Kidney (tissue), 14 donors: ENCODE data around the gene CUX1. TPM values are rescaled to one million over a fixed set of nuclear protein-coding genes. Genes with fewer than 3 reads are reported as not detected.

Source experiments
- DNase-seq, 5 donors: peaks; one replicate each; pipeline ENCODE4 v3.0.0-alpha.2; 2013 to 2020
- FAIRE-seq: peaks from 2 replicates; lab custom pipeline; 2012; peaks lifted over from hg19 to GRCh38; lab: Jason Lieb, UNC
- H3K27ac ChIP-seq, 2 donors: one replicate each; pipeline ENCODE4 v1.7.0; 2013; ENCODE audit warnings: low read depth in 2 of 2, low read length in 2 of 2, inconsistent platforms in 1 of 2
- H3K27me3 ChIP-seq: one replicate; pipeline ENCODE4 v1.7.1; 2013; ENCODE audit warnings: low read length, inconsistent platforms; ENCODE audit not compliant: control insufficient read depth, insufficient read depth
- H3K36me3 ChIP-seq, 3 donors: one replicate each; pipeline versions ENCODE4 v1.7.0 to v1.7.1; 2013; ENCODE audit warnings: low read length in 3 of 3, control low read depth in 1 of 3, inconsistent platforms in 1 of 3; ENCODE audit not compliant: insufficient read depth in 3 of 3, control insufficient read depth in 2 of 3
- H3K4me1 ChIP-seq, 3 donors: one replicate each; pipeline versions ENCODE4 v1.7.0 to v1.7.1; 2013; ENCODE audit warnings: low read length in 3 of 3, inconsistent platforms in 1 of 3, low read depth in 1 of 3; ENCODE audit not compliant: control insufficient read depth in 2 of 3, insufficient read depth in 2 of 3
- H3K4me3 ChIP-seq, 3 donors: one replicate each; pipeline versions ENCODE4 v1.7.0 to v1.8.1; 2013; ENCODE audit warnings: low read length in 3 of 3, control low read depth in 1 of 3, inconsistent platforms in 1 of 3
- H3K9ac ChIP-seq, 3 donors: one replicate each; pipeline versions ENCODE4 v1.7.0 to v1.7.1; 2013; ENCODE audit warnings: low read length in 3 of 3, control low read depth in 1 of 3, inconsistent platforms in 1 of 3
- H3K9me3 ChIP-seq, 3 donors: one replicate each; pipeline versions ENCODE4 v1.7.0 to v1.7.1; 2013; ENCODE audit warnings: low read length in 3 of 3, control low read depth in 1 of 3, inconsistent platforms in 1 of 3; ENCODE audit not compliant: control insufficient read depth in 2 of 3, insufficient read depth in 1 of 3
- CTCF ChIP-seq: IDR thresholded peaks from 3 replicates; pipeline ENCODE4 v1.5.1; 2012; ENCODE audit warnings: mild to moderate bottlenecking, moderate library complexity, borderline replicate concordance; ENCODE audit not compliant: insufficient read depth; ENCODE audit errors: extremely low read depth
- intact Hi-C: fragments of 100-400 bp; cut with DNase I; formaldehyde crosslinking; loops from one replicate; pipeline ENCODE4 v1.11.1; 2022
- polyA plus RNA-seq: library from polyadenylated mRNA; stranded (reverse); fragments of 350-450 nt; fragmentation: Illumina TruSeq; extraction: RNeasy Lipid Tissue Mini Kit (QIAGEN cat#74804); gene quantifications from one replicate; pipeline ENCODE4 v1.2.3, GENCODE V29; 2014; ENCODE audit warnings: low read depth, low replicate concordance; ENCODE audit not compliant: insufficient read depth
- total RNA-seq: library from RNA; stranded (reverse); fragmentation: NEBNext Ultra II Directional; extraction: Animal tissue kit (Norgen Biotek cat#: 25700); gene quantifications from one replicate; pipeline ENCODE4 v1.2.1, GENCODE V29; 2021
- donor health status: control.
- donor health status: control.
- donor health status: control.
- donor health status: control.
- donor health status: control.
- donor health status: DM: yes; HTN: yes; CAD: no.
- donor health status: Normal renal cell carcinoma (clear cell type).

The CUX1 gene
- total and polyA plus RNA-seq, 2 donors from 2014 or later: 71.4 to 126 TPM

DNA sequence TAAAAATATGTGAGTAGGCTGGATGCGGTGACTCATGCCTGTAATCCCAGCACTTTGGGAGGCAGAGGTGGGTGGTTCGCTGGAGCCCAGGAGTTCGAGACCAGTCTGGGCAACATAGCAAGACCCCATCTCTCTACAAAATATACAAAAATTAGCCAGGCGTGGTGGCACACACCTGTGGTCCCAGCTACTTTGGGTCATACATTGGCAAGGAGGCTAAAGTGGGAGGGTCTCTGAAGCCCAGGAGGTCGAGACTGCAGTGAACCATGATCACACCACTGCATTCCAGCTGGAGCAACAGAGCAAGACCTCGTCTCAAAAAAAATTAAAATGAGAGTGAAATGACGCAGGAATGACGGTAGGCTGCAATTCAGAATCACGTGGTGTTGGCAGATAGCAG is 404.5 kb downstream of the CUX1 start:
- Histone ChIP-seq H3K4me3 (no peak overlapping the region), H3K9me3 (no peaks in the 10 kb centered on the region), H3K4me1 (no peaks in the 10 kb centered on the region), H3K9ac (no peak overlapping the region), H3K36me3 (peaks cover 0 to 3% (median 1%) of the 10 kb centered on the region in 3 donors), H3K27ac (no peak overlapping the region), H3K27me3 (no peaks in the 10 kb centered on the region)
- TF ChIP-seq CTCF: no peak
- DNase-seq (no peak), FAIRE-seq (no peak)
- intact Hi-C loops: no loop called here

GRCh38 chr7:102222445-102222844 is 405.0 kb downstream of the CUX1 start:
- H3K4me1 ChIP-seq: no peaks in the 10 kb centered on the region
- no peak overlapping the region for H3K9ac ChIP-seq
- H3K27ac ChIP-seq: no peak overlapping the region
- intact Hi-C loops: no loop called here
- FAIRE-seq (no peak), DNase-seq (no peak)
- H3K27me3 ChIP-seq: no peaks in the 10 kb centered on the region
- H3K9me3 ChIP-seq: no peaks in the 10 kb centered on the region
- H3K4me3 ChIP-seq: no peak overlapping the region
- H3K36me3 ChIP-seq: peaks cover 0 to 6% (median 4%) of the 10 kb centered on the region in 3 donors
- TF ChIP-seq CTCF: no peak

DNA sequence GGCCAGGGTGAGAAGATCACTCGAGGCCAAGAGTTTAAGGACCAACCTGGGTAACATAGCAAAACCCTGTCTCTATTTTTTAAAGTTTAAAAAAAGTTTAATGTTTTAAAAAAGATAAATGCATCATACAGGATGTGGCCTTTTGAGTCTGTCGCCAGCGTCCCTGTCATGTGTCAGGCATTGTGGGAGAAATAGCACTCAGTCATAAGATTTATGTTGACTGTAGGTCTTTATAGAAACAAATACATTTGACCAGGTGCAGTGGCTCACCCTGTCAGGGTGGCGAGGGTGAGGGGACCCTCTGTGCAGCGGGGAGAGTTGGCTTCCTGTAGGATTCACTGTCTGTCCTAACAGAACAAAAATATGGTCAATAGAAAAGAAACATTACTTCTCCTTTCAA is 405.8 kb downstream of the CUX1 start:
- DNase-seq: no peak
- TF ChIP-seq CTCF: no peak
- H3K9ac ChIP-seq: no peak overlapping the region
- no peaks in the 10 kb centered on the region for H3K9me3 ChIP-seq
- FAIRE-seq: no peak
- H3K27me3 ChIP-seq: no peaks in the 10 kb centered on the region
- peaks cover 0 to 8% (median 6%) of the 10 kb centered on the region in 3 donors for H3K36me3 ChIP-seq
- intact Hi-C loops: no loop called here
- H3K4me1 ChIP-seq: no peaks in the 10 kb centered on the region
- no peak overlapping the region for H3K27ac ChIP-seq
- H3K4me3 ChIP-seq: no peak overlapping the region

DNA sequence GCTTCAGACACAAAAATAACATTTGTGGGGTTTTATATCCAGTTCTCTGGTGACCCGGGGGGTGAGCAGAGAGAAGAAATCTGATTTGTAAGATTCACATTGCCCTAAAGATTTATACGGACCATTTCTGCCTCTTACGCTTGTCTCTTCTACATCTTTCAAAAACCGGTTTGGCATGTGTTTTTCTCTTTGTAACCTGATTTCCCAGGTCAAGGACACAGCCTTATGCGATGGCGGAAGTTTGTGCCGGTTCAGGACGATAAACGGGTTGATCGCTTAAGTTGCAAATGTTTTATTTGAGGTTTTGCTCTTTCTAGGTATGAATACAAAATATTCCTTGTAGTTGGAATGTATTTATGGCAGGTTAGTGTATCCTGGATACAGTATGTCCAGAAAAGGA is 407.6 kb downstream of the CUX1 start:
- TF ChIP-seq CTCF: no peak
- Histone ChIP-seq H3K9me3 (no peaks in the 10 kb centered on the region), H3K27ac (no peak overlapping the region), H3K9ac (no peak overlapping the region), H3K27me3 (no peaks in the 10 kb centered on the region), H3K36me3 (peaks cover 0 to 16% (median 6%) of the 10 kb centered on the region in 3 donors), H3K4me3 (no peak overlapping the region), H3K4me1 (no peaks in the 10 kb centered on the region)
- DNase-seq: no peak
- no peak for FAIRE-seq
- intact Hi-C loops: no loop called here
